COLO668 (cell line): ENCODE measurements around the gene APP.

ENCODE experiments used
- DNase-seq: peaks from one replicate; lab custom pipeline; 2025; ENCODE audit not compliant: unreplicated experiment; lab: John Stamatoyannopoulos, UW

APP gene

GRCh38 chr21:26130249-26130881 lies 40.2 kb downstream of the APP start:
- no peak for DNase-seq

GRCh38 chr21:26127918-26128317 lies 42.7 kb downstream of the APP start:
- no peak for DNase-seq

- no peak for DNase-seq
These were observed 43.3 kb downstream of the APP start for GRCh38 chr21:26127073-26127814.

- DNase-seq, result no peak
These were observed 44.4 kb downstream of the APP start for GRCh38 chr21:26126168-26126553.

- no peak for DNase-seq
These were observed 45.0 kb downstream of the APP start for GRCh38 chr21:26125433-26126167.

- no peak for DNase-seq
These were observed 45.7 kb downstream of the APP start for GRCh38 chr21:26124896-26125295.

GRCh38 chr21:26124421-26124833 lies 46.1 kb downstream of the APP start:
- no peak for DNase-seq

- no peak for DNase-seq
These were observed 47.6 kb downstream of the APP start for GRCh38 chr21:26123012-26123411.

- DNase-seq, result no peak
These were observed 49.7 kb downstream of the APP start for GRCh38 chr21:26120828-26121227.

GRCh38 chr21:26119906-26120305 lies 50.7 kb downstream of the APP start:
- no peak for DNase-seq

- no peak for DNase-seq
These were observed 51.5 kb downstream of the APP start for GRCh38 chr21:26118938-26119540.

GRCh38 chr21:26117972-26118367 lies 52.6 kb downstream of the APP start:
- no peak for DNase-seq

GRCh38 chr21:26117324-26117971 lies 53.1 kb downstream of the APP start:
- no peak for DNase-seq

- no peak for DNase-seq
These were observed 54.0 kb downstream of the APP start for GRCh38 chr21:26116456-26117011.

GRCh38 chr21:26115899-26116298 lies 54.7 kb downstream of the APP start:
- DNase-seq, result no peak

- peak; percentile 90 for DNase-seq
These were observed 55.3 kb downstream of the APP start for GRCh38 chr21:26115305-26115704.

GRCh38 chr21:26112975-26113374 lies 57.6 kb downstream of the APP start:
- DNase-seq, result no peak

GRCh38 chr21:26112127-26112742 lies 58.3 kb downstream of the APP start:
- no peak for DNase-seq

GRCh38 chr21:26110715-26111114 lies 59.9 kb downstream of the APP start:
- DNase-seq, result no peak

GRCh38 chr21:26107429-26107828 lies 63.1 kb downstream of the APP start:
- no peak for DNase-seq
